Neural progenitor cell (in vitro differentiated cells): ENCODE data around the gene THAP9.

Experiments
- EZH2 ChIP-seq: fragments of 200-600 bp; sonication (generic); IDR thresholded peaks from 2 replicates; pipeline ENCODE4 v1.6.1; 2017; ENCODE audit warnings: antibody characterized with exemption, mild to moderate bottlenecking, moderate library complexity
- EZH2phosphoT487 ChIP-seq: fragments of 200-600 bp; sonication (generic); IDR thresholded peaks from 2 replicates; pipeline ENCODE4 v1.6.1; 2017; ENCODE audit warnings: antibody characterized with exemption
- TF ChIP-seq, protein P1 (sequence below): fragments of 200-600 bp; sonication (generic); IDR thresholded peaks from 2 replicates; pipeline ENCODE4 v1.5.1; 2017; ENCODE audit warnings: antibody characterized with exemption, mild to moderate bottlenecking

- TF ChIP-seq, protein P1, sequence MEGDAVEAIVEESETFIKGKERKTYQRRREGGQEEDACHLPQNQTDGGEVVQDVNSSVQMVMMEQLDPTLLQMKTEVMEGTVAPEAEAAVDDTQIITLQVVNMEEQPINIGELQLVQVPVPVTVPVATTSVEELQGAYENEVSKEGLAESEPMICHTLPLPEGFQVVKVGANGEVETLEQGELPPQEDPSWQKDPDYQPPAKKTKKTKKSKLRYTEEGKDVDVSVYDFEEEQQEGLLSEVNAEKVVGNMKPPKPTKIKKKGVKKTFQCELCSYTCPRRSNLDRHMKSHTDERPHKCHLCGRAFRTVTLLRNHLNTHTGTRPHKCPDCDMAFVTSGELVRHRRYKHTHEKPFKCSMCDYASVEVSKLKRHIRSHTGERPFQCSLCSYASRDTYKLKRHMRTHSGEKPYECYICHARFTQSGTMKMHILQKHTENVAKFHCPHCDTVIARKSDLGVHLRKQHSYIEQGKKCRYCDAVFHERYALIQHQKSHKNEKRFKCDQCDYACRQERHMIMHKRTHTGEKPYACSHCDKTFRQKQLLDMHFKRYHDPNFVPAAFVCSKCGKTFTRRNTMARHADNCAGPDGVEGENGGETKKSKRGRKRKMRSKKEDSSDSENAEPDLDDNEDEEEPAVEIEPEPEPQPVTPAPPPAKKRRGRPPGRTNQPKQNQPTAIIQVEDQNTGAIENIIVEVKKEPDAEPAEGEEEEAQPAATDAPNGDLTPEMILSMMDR = no peak
- no peak for TF ChIP-seq EZH2phosphoT487
- no peak for TF ChIP-seq EZH2
Observed at GRCh38 chr4:82889287-82889686, 11.2 kb upstream of the THAP9 start.
